Nephron (organoid): Measurements from ENCODE around the gene MYO15B.

ENCODE experiments used
- H3K27ac Mint-ChIP-seq, 3 experiments: 2 replicates each; pipeline ENCODE4 v1.8.0; 2020; ENCODE audit warnings: mixed read lengths in 3 of 3, mild to moderate bottlenecking in 2 of 3, moderate library complexity in 1 of 3
- H3K27me3 Mint-ChIP-seq: 2 replicates; pipeline ENCODE4 v1.8.0; 2021; ENCODE audit warnings: low read depth, mild to moderate bottlenecking, moderate library complexity, mixed read lengths
- H3K36me3 Mint-ChIP-seq: 2 replicates; pipeline ENCODE4 v1.8.0; 2020; ENCODE audit warnings: low read depth, mixed read lengths
- H3K4me1 Mint-ChIP-seq: 2 replicates; pipeline ENCODE4 v1.8.0; 2020; ENCODE audit warnings: mixed read lengths
- H3K4me3 Mint-ChIP-seq, 3 experiments: 2 replicates each; pipeline ENCODE4 v1.8.0; 2020; ENCODE audit warnings: mild to moderate bottlenecking in 3 of 3, mixed read lengths in 3 of 3, moderate library complexity in 2 of 3
- H3K9me3 Mint-ChIP-seq: 2 replicates; pipeline ENCODE4 v1.8.0; 2020; ENCODE audit warnings: mixed read lengths
- TF ChIP-seq, protein P1 (sequence below), 3 experiments: fragments of 200-600 bp; sonication (generic); IDR thresholded peaks; one replicate each; pipeline ENCODE4 v1.5.0; 2021; ENCODE audit warnings: antibody characterized with exemption in 3 of 3; ENCODE audit not compliant: unreplicated experiment in 3 of 3

Gene MYO15B

DNA sequence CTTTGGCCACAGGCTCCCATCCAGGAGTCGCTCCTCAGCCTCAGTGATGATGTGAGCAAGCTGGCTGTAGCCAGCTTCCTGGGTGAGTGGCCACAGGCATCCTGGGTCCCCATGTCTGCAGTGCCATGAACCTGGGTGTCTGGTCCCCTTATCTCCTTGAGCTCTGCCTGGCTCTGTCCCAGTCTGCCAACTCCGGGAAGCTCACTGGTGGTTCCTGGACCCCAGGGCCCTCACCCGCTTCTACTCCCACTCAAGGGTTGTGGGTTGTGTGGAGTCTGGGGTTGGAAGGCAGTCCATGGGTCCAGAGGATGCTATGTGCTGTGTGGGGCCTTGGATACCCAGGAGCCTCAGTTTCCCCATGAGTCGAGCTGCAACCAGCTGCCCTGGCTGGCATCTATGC, 33.9 kb downstream of the MYO15B start:
- no peaks in the 10 kb centered on the region for H3K27me3 Mint-ChIP-seq
- TF ChIP-seq, protein P1, sequence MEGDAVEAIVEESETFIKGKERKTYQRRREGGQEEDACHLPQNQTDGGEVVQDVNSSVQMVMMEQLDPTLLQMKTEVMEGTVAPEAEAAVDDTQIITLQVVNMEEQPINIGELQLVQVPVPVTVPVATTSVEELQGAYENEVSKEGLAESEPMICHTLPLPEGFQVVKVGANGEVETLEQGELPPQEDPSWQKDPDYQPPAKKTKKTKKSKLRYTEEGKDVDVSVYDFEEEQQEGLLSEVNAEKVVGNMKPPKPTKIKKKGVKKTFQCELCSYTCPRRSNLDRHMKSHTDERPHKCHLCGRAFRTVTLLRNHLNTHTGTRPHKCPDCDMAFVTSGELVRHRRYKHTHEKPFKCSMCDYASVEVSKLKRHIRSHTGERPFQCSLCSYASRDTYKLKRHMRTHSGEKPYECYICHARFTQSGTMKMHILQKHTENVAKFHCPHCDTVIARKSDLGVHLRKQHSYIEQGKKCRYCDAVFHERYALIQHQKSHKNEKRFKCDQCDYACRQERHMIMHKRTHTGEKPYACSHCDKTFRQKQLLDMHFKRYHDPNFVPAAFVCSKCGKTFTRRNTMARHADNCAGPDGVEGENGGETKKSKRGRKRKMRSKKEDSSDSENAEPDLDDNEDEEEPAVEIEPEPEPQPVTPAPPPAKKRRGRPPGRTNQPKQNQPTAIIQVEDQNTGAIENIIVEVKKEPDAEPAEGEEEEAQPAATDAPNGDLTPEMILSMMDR (IDR thresholded peaks at IDR 0.05; ENCODE audit: unreplicated experiment in 3 of 3) = no peak
- H3K27ac Mint-ChIP-seq = no peak overlapping the region
- H3K36me3 Mint-ChIP-seq = no peaks in the 10 kb centered on the region
- no peaks in the 10 kb centered on the region for H3K9me3 Mint-ChIP-seq
- peaks cover 10% of the 10 kb centered on the region for H3K4me1 Mint-ChIP-seq
- H3K4me3 Mint-ChIP-seq = no peak overlapping the region

GRCh38 chr17:75622076-75622475, 34.5 kb downstream of the MYO15B start:
- Mint-ChIP-seq H3K4me1 (peaks cover 10% of the 10 kb centered on the region), H3K36me3 (no peaks in the 10 kb centered on the region), H3K27ac (peak overlapping the region in 2 of 3 experiments; percentile 9 to 15), H3K27me3 (no peaks in the 10 kb centered on the region), H3K9me3 (no peaks in the 10 kb centered on the region), H3K4me3 (no peak overlapping the region)
- TF ChIP-seq, protein P1 (IDR thresholded peaks at IDR 0.05; ENCODE audit: unreplicated experiment in 3 of 3) = no peak

- no peaks in the 10 kb centered on the region for H3K36me3 Mint-ChIP-seq
- no peaks in the 10 kb centered on the region for H3K9me3 Mint-ChIP-seq
- TF ChIP-seq, protein P1 (IDR thresholded peaks at IDR 0.05; ENCODE audit: unreplicated experiment in 3 of 3) = no peak
- H3K4me1 Mint-ChIP-seq = peaks cover 10% of the 10 kb centered on the region
- H3K27me3 Mint-ChIP-seq = no peaks in the 10 kb centered on the region
- no peak overlapping the region for H3K4me3 Mint-ChIP-seq
- H3K27ac Mint-ChIP-seq = peak overlapping the region in 1 of 3 experiments; percentile 15
Observed at GRCh38 chr17:75622771-75623273, 35.2 kb downstream of the MYO15B start.

GRCh38 chr17:75623386-75623785, 35.8 kb downstream of the MYO15B start:
- Mint-ChIP-seq H3K27ac (no peak overlapping the region), H3K36me3 (no peaks in the 10 kb centered on the region), H3K4me3 (no peak overlapping the region), H3K4me1 (peaks cover 10% of the 10 kb centered on the region), H3K27me3 (no peaks in the 10 kb centered on the region), H3K9me3 (no peaks in the 10 kb centered on the region)
- TF ChIP-seq, protein P1 (IDR thresholded peaks at IDR 0.05; ENCODE audit: unreplicated experiment in 3 of 3) = no peak

GRCh38 chr17:75624021-75624420, 36.4 kb downstream of the MYO15B start:
- Mint-ChIP-seq H3K27me3 (no peaks in the 10 kb centered on the region), H3K9me3 (no peaks in the 10 kb centered on the region), H3K36me3 (no peaks in the 10 kb centered on the region), H3K27ac (no peak overlapping the region), H3K4me3 (no peak overlapping the region), H3K4me1 (peaks cover 10% of the 10 kb centered on the region)
- TF ChIP-seq, protein P1 (IDR thresholded peaks at IDR 0.05; ENCODE audit: unreplicated experiment in 3 of 3) = no peak

- Mint-ChIP-seq H3K4me1 (peaks cover 10% of the 10 kb centered on the region), H3K27me3 (no peaks in the 10 kb centered on the region), H3K36me3 (no peaks in the 10 kb centered on the region), H3K9me3 (no peaks in the 10 kb centered on the region), H3K27ac (no peak overlapping the region), H3K4me3 (no peak overlapping the region)
- TF ChIP-seq, protein P1 (IDR thresholded peaks at IDR 0.05; ENCODE audit: unreplicated experiment in 3 of 3) = no peak
Observed at GRCh38 chr17:75624714-75625345, 37.2 kb downstream of the MYO15B start.
